SU-DHL-6 (cell line): ENCODE data around the gene GNAQ.
"Not testable (repeated sequence)": the region's sequence is repeated elsewhere in the genome, so short reads cannot be mapped to it uniquely, and the experiment has no call there.

Experiments
- H2AFZ ChIP-seq: fragments of 200-600 bp; sonication (generic); 2 replicates; pipeline ENCODE4 v1.6.1; 2014; ENCODE audit warnings: low read depth, mild to moderate bottlenecking, moderate library complexity, mixed read lengths, antibody characterized with exemption, low read length; ENCODE audit not compliant: severe bottlenecking
- H3F3A ChIP-seq: fragments of 200-600 bp; shearing (Covaris generic); 2 replicates; pipeline ENCODE4 v1.6.0; 2016; ENCODE audit warnings: antibody characterized with exemption, mild to moderate bottlenecking; ENCODE audit not compliant: insufficient read depth
- H3K27ac ChIP-seq: fragments of 200-600 bp; sonication (generic); 2 replicates; pipeline ENCODE4 v1.5.1; 2016; ENCODE audit warnings: low read depth, mild to moderate bottlenecking, low read length, moderate library complexity, mixed read lengths
- H3K27me3 ChIP-seq: fragments of 200-600 bp; sonication (generic), shearing (Covaris generic); 2 replicates; pipeline ENCODE4 v1.6.0; 2014; ENCODE audit warnings: mild to moderate bottlenecking, low read length
- H3K36me3 ChIP-seq: fragments of 200-600 bp; sonication (generic); 2 replicates; pipeline ENCODE4 v1.6.1; 2014; ENCODE audit warnings: mild to moderate bottlenecking, low read length, mixed read lengths
- H3K4me2 ChIP-seq: fragments of 300-600, 200-600 bp; shearing (Covaris generic), sonication (generic); 2 replicates; pipeline ENCODE4 v1.6.0; 2014; ENCODE audit warnings: low read length, low read depth, mild to moderate bottlenecking; ENCODE audit not compliant: poor library complexity, severe bottlenecking
- H3K4me3 ChIP-seq: fragments of 200-600 bp; sonication (generic); 2 replicates; pipeline ENCODE4 v1.5.1; 2014; ENCODE audit warnings: antibody characterized with exemption, low read length, mild to moderate bottlenecking, mixed read lengths; ENCODE audit not compliant: insufficient read depth, poor library complexity, severe bottlenecking
- H3K79me2 ChIP-seq: fragments of 200-600 bp; sonication (generic); 2 replicates; pipeline ENCODE4 v1.6.1; 2014; ENCODE audit warnings: mild to moderate bottlenecking, low read length, moderate library complexity; ENCODE audit not compliant: insufficient read depth
- H3K9ac ChIP-seq: fragments of 200-600 bp; sonication (generic); 2 replicates; pipeline ENCODE4 v1.7.0; 2014; ENCODE audit warnings: mild to moderate bottlenecking, low read length
- H3K9me2 ChIP-seq: fragments of 200-600 bp; sonication (generic); replicated peaks from 2 replicates; pipeline ENCODE4 v1.6.1; 2014; ENCODE audit warnings: low read length; ENCODE audit not compliant: insufficient read depth
- H3K9me3 ChIP-seq: fragments of 200-600 bp; sonication (generic); 2 replicates; pipeline ENCODE4 v1.6.1; 2014; ENCODE audit warnings: low read length, mixed read lengths; ENCODE audit not compliant: insufficient read depth
- H4K20me1 ChIP-seq: fragments of 200-600 bp; sonication (generic); 2 replicates; pipeline ENCODE4 v1.6.1; 2014; ENCODE audit warnings: low read depth, mild to moderate bottlenecking, antibody characterized with exemption, low read length, moderate library complexity, mixed read lengths
- CTCF ChIP-seq: fragments of 200-600 bp; sonication (generic); IDR thresholded peaks from one replicate; pipeline ENCODE4 v1.5.1; 2017; ENCODE audit warnings: antibody characterized with exemption, mild to moderate bottlenecking, low read length, moderate library complexity; ENCODE audit not compliant: insufficient read depth, poor library complexity, severe bottlenecking
- EZH2phosphoT487 ChIP-seq: fragments of 200-600 bp; sonication (generic), shearing (Covaris generic); conservative IDR thresholded peaks from 2 replicates; pipeline ENCODE4 v1.6.1; 2018; ENCODE audit warnings: mild to moderate bottlenecking, antibody characterized with exemption, low read length, moderate library complexity, mixed read lengths

Gene GNAQ

GRCh38 chr9:77865385-77866047, 166.1 kb downstream of the GNAQ start:
- Histone ChIP-seq H3F3A (no peaks in the 10 kb centered on the region), H3K9me2 (no peaks in the 10 kb centered on the region), H3K79me2 (no peaks in the 10 kb centered on the region), H3K9me3 (no peaks in the 10 kb centered on the region), H3K27ac (no peak overlapping the region), H3K4me3 (no peak overlapping the region), H3K36me3 (no peaks in the 10 kb centered on the region), H3K4me2 (no peak overlapping the region), H2AFZ (no peak overlapping the region), H4K20me1 (no peaks in the 10 kb centered on the region), H3K9ac (no peak overlapping the region), H3K27me3 (no peaks in the 10 kb centered on the region; the same call in 1 of the 2 replicates)
- TF ChIP-seq CTCF (no peak), EZH2phosphoT487 (no peak)

DNA sequence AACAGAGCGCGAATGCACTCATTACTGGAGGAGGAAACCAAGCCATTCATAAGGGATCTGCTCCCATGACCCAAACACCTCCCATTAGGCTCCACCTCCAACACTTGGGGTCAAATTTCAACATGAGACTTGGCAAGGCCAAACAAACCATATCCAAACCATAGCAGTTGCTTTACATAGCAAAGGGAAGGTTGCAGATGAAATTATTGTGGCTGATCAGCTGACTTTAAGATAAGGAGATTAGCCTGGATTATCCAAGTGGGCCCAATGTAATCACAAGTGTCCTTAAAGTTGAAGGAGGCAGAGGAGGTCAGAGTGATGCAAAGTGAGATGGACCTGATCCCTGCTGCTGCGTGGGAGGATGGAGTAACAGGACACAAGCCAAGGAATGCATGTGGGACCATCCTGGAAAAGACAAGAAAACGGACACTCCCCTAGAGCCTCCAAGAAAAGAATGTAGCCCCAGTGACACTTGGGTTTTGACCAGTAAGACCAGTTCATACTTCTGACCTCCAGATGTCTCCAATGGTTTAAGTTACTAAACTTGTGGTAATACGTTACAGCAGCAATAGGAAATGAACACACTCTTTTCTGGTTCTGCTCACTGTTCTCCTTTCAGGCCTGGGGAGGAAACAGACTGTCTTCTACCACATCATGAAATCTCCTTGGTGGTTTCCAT, 167.3 kb downstream of the GNAQ start:
- no peak overlapping the region for H3K4me2 ChIP-seq
- no peaks in the 10 kb centered on the region for H3K9me3 ChIP-seq
- H3K79me2 ChIP-seq: no peaks in the 10 kb centered on the region
- H2AFZ ChIP-seq: no peak overlapping the region
- H3K9me2 ChIP-seq: no peaks in the 10 kb centered on the region
- no peak overlapping the region for H3K4me3 ChIP-seq
- H3K27ac ChIP-seq: no peak overlapping the region
- H3K36me3 ChIP-seq: no peaks in the 10 kb centered on the region
- no peaks in the 10 kb centered on the region for H3F3A ChIP-seq
- H3K27me3 ChIP-seq: no peaks in the 10 kb centered on the region
- no peak for TF ChIP-seq EZH2phosphoT487
- no peak for TF ChIP-seq CTCF
- no peaks in the 10 kb centered on the region for H4K20me1 ChIP-seq
- no peak overlapping the region for H3K9ac ChIP-seq

DNA sequence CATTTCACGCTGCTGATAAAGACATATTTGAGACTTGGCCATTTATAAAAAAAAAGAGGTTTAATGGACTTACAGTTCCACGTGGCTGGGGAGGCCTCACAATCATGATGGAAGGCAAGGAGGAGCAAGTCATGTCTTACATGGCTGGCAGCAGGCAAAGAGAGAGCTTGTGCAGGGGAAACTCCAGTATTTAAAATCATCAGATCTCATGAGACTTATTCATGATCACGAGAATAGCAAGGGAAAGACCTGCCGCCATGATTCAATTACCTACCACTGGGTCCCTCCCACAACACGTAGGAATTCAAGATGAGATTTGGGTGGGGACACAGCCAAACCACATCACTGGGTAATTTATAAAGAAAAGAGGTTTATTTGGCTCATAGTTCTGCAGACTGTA, 168.0 kb downstream of the GNAQ start:
- not testable (repeated sequence) for H3K9me2 ChIP-seq, H3K36me3 ChIP-seq, H3F3A ChIP-seq, H3K4me3 ChIP-seq, H3K9ac ChIP-seq, H3K4me2 ChIP-seq, H3K27me3 ChIP-seq, H3K27ac ChIP-seq, H2AFZ ChIP-seq, H4K20me1 ChIP-seq, H3K79me2 ChIP-seq, H3K9me3 ChIP-seq

- H3K79me2 ChIP-seq: not testable (repeated sequence)
Observed at GRCh38 chr9:77860953-77861352, 170.7 kb downstream of the GNAQ start.

More at GRCh38 chr9:77860953-77861352, 170.7 kb downstream of the GNAQ start:
- not testable (repeated sequence) for H3K27ac ChIP-seq, H2AFZ ChIP-seq, H3K36me3 ChIP-seq, H3K4me2 ChIP-seq, H3K27me3 ChIP-seq, H3F3A ChIP-seq, H3K9me2 ChIP-seq, H3K9ac ChIP-seq, H3K4me3 ChIP-seq, H3K9me3 ChIP-seq, H4K20me1 ChIP-seq
